Neural cell (in vitro differentiated cells): Measurements from ENCODE around the gene ASB6. TPM values are rescaled to one million over a fixed set of nuclear protein-coding genes. Genes with fewer than 3 reads are reported as not detected.

ENCODE experiments used
- H2AFZ ChIP-seq: fragments of 200-600, 300-800 bp; sonication (generic), shearing (Covaris generic); 2 replicates; pipeline ENCODE4 v1.6.0; 2014; ENCODE audit warnings: low read depth, mild to moderate bottlenecking, antibody characterized with exemption, low read length, moderate library complexity
- H3F3A ChIP-seq: fragments of 200-600 bp; shearing (Covaris generic); 2 replicates; pipeline ENCODE4 v1.6.1; 2016; ENCODE audit warnings: mild to moderate bottlenecking, moderate library complexity, mixed read lengths, antibody characterized with exemption, low read length; ENCODE audit not compliant: insufficient read depth, poor library complexity, severe bottlenecking
- H3K27ac ChIP-seq: fragments of 200-600, 300-800 bp; sonication (generic), shearing (Covaris generic); 2 replicates; pipeline ENCODE4 v1.5.1; 2014; ENCODE audit warnings: mild to moderate bottlenecking, low read length, moderate library complexity
- H3K27me3 ChIP-seq: fragments of 300-800, 200-600 bp; sonication (generic), shearing (Covaris generic); 2 replicates; pipeline ENCODE4 v1.6.0; 2014; ENCODE audit warnings: mild to moderate bottlenecking, low read depth, low read length, moderate library complexity; ENCODE audit not compliant: insufficient read depth
- H3K36me3 ChIP-seq: fragments of 300-800, 200-600 bp; sonication (generic), shearing (Covaris generic); 2 replicates; pipeline ENCODE4 v1.5.1; 2014; ENCODE audit warnings: mild to moderate bottlenecking, antibody characterized with exemption, low read length, moderate library complexity; ENCODE audit not compliant: insufficient read depth
- H3K4me2 ChIP-seq: fragments of 300-800, 200-600 bp; sonication (generic), shearing (Covaris generic); 2 replicates; pipeline ENCODE4 v1.6.0; 2014; ENCODE audit warnings: mild to moderate bottlenecking, low read length
- H3K4me3 ChIP-seq: fragments of 300-800, 200-600 bp; sonication (generic), shearing (Covaris generic); 2 replicates; pipeline ENCODE4 v1.5.1; 2014; ENCODE audit warnings: mild to moderate bottlenecking, low read length, moderate library complexity
- H3K79me2 ChIP-seq: fragments of 200-600 bp; shearing (Covaris generic); replicated peaks from 2 replicates; pipeline ENCODE4 v1.6.0; 2014; ENCODE audit warnings: mild to moderate bottlenecking, low read length, moderate library complexity; ENCODE audit not compliant: insufficient read depth
- H3K9ac ChIP-seq: fragments of 300-800, 200-600 bp; sonication (generic), shearing (Covaris generic); 2 replicates; pipeline ENCODE4 v1.6.1; 2016; ENCODE audit warnings: mild to moderate bottlenecking, low read length, mixed read lengths
- H3K9me2 ChIP-seq: fragments of 200-600 bp; shearing (Covaris generic); 2 replicates; pipeline ENCODE4 v1.6.1; 2016; ENCODE audit warnings: mild to moderate bottlenecking, low read length, mixed read lengths; ENCODE audit not compliant: insufficient read depth
- H3K9me3 ChIP-seq: fragments of 200-600, 300-800 bp; sonication (generic), shearing (Covaris generic); 2 replicates; pipeline ENCODE4 v1.6.1; 2016; ENCODE audit warnings: mild to moderate bottlenecking, mixed run types, low read length, moderate library complexity, mixed read lengths
- H4K20me1 ChIP-seq: fragments of 200-600 bp; shearing (Covaris generic); 2 replicates; pipeline ENCODE4 v1.6.1; 2016; ENCODE audit warnings: mild to moderate bottlenecking, mixed run types; ENCODE audit not compliant: insufficient read depth
- EP300 ChIP-seq: fragments of 450-650 bp; conservative IDR thresholded peaks from 2 replicates; pipeline ENCODE4 v1.6.1; 2014; ENCODE audit warnings: antibody characterized with exemption, mild to moderate bottlenecking, moderate library complexity; ENCODE audit not compliant: poor library complexity, severe bottlenecking
- EZH2 ChIP-seq: fragments of 200-600, 300-800 bp; shearing (Covaris generic), sonication (generic); IDR thresholded peaks from 2 replicates; pipeline ENCODE4 v1.6.1; 2014; ENCODE audit warnings: antibody characterized with exemption, low read length, borderline replicate concordance, mild to moderate bottlenecking; ENCODE audit not compliant: insufficient read depth, poor library complexity, severe bottlenecking
- MXI1 ChIP-seq: fragments of 450-650 bp; conservative IDR thresholded peaks from 2 replicates; pipeline ENCODE4 v1.6.1; 2014; ENCODE audit warnings: antibody characterized with exemption, mild to moderate bottlenecking; ENCODE audit not compliant: poor library complexity, severe bottlenecking
- POLR2AphosphoS5 ChIP-seq: IDR thresholded peaks from 2 replicates; pipeline ENCODE4 v1.6.1; 2012
- RAD21 ChIP-seq: fragments of 450-650 bp; conservative IDR thresholded peaks from 2 replicates; pipeline ENCODE4 v1.6.1; 2014; ENCODE audit warnings: antibody characterized with exemption, mild to moderate bottlenecking, moderate library complexity
- SMC3 ChIP-seq: fragments of 450-650 bp; conservative IDR thresholded peaks from 2 replicates; pipeline ENCODE4 v1.6.1; 2014; ENCODE audit warnings: antibody characterized with exemption, mild to moderate bottlenecking, moderate library complexity; ENCODE audit not compliant: poor library complexity
- TAF1 ChIP-seq: IDR thresholded peaks from 2 replicates; pipeline ENCODE4 v1.6.1; 2012; ENCODE audit warnings: low read depth
- polyA plus RNA-seq: library from polyadenylated mRNA; depleted of rRNA; stranded (reverse); fragments of >200 nt; gene quantifications from 2 replicates; pipeline ENCODE4 v1.2.3, GENCODE V29; 2014
- TF ChIP-seq, protein P1 (sequence below): IDR thresholded peaks from 2 replicates; pipeline ENCODE4 v1.6.1; 2012; ENCODE audit warnings: borderline replicate concordance
- TF ChIP-seq, protein P2 (sequence below): fragments of 450-650 bp; IDR thresholded peaks from 2 replicates; pipeline ENCODE4 v1.5.1; 2014; ENCODE audit warnings: antibody characterized with exemption, mild to moderate bottlenecking, moderate library complexity; ENCODE audit not compliant: poor library complexity, severe bottlenecking

The ASB6 gene
- polyA plus RNA-seq, 1 donor from 2014 or later = 18.4 TPM

DNA sequence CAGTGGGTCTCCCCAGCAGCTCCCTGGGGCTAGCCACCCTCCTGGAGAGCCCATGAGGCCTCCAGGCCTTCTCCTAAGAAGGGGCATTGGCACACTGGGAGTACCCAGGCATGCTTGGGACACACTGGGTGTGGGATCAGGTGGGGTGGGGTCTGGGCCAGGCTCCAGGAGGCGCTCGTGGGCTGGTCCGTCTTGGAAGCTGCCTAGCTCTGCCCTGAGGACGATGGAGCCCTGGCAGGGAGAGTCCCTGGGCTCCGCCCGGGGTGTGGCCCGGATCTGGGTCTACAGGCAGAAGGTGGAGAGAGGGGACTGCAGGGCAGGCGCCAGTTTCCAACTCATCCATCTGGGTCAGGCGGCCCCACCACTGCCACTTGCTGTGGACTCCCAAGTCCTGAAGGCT is 25.9 kb upstream of the ASB6 start:
- Histone ChIP-seq H3K27ac (no peak overlapping the region), H3K9me3 (no peaks in the 10 kb centered on the region), H3K79me2 (no peaks in the 10 kb centered on the region), H3K4me2 (no peak overlapping the region), H4K20me1 (no peaks in the 10 kb centered on the region), H3K9ac (no peak overlapping the region), H3K36me3 (no peaks in the 10 kb centered on the region), H3K9me2 (no peaks in the 10 kb centered on the region), H3K27me3 (peaks cover 33% of the 10 kb centered on the region), H2AFZ (no peak overlapping the region), H3F3A (no peaks in the 10 kb centered on the region), H3K4me3 (no peak overlapping the region)
- TF ChIP-seq POLR2AphosphoS5 = no peak
- TF ChIP-seq EZH2 = no peak
- TF ChIP-seq EP300 = no peak
- TF ChIP-seq, protein P1, sequence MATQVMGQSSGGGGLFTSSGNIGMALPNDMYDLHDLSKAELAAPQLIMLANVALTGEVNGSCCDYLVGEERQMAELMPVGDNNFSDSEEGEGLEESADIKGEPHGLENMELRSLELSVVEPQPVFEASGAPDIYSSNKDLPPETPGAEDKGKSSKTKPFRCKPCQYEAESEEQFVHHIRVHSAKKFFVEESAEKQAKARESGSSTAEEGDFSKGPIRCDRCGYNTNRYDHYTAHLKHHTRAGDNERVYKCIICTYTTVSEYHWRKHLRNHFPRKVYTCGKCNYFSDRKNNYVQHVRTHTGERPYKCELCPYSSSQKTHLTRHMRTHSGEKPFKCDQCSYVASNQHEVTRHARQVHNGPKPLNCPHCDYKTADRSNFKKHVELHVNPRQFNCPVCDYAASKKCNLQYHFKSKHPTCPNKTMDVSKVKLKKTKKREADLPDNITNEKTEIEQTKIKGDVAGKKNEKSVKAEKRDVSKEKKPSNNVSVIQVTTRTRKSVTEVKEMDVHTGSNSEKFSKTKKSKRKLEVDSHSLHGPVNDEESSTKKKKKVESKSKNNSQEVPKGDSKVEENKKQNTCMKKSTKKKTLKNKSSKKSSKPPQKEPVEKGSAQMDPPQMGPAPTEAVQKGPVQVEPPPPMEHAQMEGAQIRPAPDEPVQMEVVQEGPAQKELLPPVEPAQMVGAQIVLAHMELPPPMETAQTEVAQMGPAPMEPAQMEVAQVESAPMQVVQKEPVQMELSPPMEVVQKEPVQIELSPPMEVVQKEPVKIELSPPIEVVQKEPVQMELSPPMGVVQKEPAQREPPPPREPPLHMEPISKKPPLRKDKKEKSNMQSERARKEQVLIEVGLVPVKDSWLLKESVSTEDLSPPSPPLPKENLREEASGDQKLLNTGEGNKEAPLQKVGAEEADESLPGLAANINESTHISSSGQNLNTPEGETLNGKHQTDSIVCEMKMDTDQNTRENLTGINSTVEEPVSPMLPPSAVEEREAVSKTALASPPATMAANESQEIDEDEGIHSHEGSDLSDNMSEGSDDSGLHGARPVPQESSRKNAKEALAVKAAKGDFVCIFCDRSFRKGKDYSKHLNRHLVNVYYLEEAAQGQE = no peak
- TF ChIP-seq, protein P2, sequence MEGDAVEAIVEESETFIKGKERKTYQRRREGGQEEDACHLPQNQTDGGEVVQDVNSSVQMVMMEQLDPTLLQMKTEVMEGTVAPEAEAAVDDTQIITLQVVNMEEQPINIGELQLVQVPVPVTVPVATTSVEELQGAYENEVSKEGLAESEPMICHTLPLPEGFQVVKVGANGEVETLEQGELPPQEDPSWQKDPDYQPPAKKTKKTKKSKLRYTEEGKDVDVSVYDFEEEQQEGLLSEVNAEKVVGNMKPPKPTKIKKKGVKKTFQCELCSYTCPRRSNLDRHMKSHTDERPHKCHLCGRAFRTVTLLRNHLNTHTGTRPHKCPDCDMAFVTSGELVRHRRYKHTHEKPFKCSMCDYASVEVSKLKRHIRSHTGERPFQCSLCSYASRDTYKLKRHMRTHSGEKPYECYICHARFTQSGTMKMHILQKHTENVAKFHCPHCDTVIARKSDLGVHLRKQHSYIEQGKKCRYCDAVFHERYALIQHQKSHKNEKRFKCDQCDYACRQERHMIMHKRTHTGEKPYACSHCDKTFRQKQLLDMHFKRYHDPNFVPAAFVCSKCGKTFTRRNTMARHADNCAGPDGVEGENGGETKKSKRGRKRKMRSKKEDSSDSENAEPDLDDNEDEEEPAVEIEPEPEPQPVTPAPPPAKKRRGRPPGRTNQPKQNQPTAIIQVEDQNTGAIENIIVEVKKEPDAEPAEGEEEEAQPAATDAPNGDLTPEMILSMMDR = no peak
- TF ChIP-seq SMC3 = no peak
- no peak for TF ChIP-seq MXI1
- TF ChIP-seq RAD21 = no peak
- TF ChIP-seq TAF1 = no peak

DNA sequence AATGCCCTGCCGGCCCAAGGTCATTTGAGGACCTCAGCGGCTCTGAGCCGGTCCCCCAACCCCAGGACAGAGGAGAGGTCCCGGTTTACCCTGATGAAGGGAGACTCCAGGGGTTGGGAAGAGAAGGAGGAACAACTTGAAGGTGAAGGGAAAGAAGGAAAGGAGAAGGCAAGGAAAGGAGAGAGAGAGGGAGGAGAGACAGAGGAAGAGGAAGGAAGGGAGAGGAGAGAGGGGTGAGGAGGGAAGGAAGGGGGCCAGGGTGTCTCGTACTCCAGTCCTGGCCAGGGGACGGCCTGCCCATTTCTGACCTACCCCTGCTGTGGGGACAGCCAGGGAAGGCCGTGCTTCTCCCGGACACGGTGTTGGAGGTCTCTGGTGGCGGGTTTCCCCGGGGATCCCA is 25.4 kb upstream of the ASB6 start:
- Histone ChIP-seq H3K27me3 (peaks cover 33% of the 10 kb centered on the region), H4K20me1 (no peaks in the 10 kb centered on the region), H3K4me3 (no peak overlapping the region), H3F3A (no peaks in the 10 kb centered on the region), H3K9ac (no peak overlapping the region), H3K36me3 (no peaks in the 10 kb centered on the region), H3K27ac (no peak overlapping the region), H3K4me2 (no peak overlapping the region), H3K9me3 (no peaks in the 10 kb centered on the region), H3K79me2 (no peaks in the 10 kb centered on the region), H3K9me2 (no peaks in the 10 kb centered on the region), H2AFZ (no peak overlapping the region)
- TF ChIP-seq POLR2AphosphoS5 (no peak), EZH2 (no peak), EP300 (no peak)
- TF ChIP-seq, protein P2 = no peak
